Thoracic aorta (tissue), 2 donors: Measurements from ENCODE around the gene NT5C1B. TPM values are rescaled to one million over a fixed set of nuclear protein-coding genes. Genes with fewer than 3 reads are reported as not detected.

Experiments
- ATAC-seq: fragments of 150-250 bp; one replicate; pipeline ENCODE4 v1.8.0; 2017; ENCODE audit warnings: low read depth; ENCODE audit not compliant: insufficient number of reproducible peaks, low FRiP score
- DNase-seq: peaks from one replicate; pipeline ENCODE4 v3.0.0-alpha.2; 2020; ENCODE audit warnings: low spot score
- H3K27ac ChIP-seq, 2 donors: fragments of 200-600 bp; sonication (generic); 1 replicate in 1 of 2; 2 replicates in 1 of 2; pipeline ENCODE4 v1.5.1; 2016; ENCODE audit warnings: mild to moderate bottlenecking in 2 of 2, moderate library complexity in 2 of 2
- H3K27me3 ChIP-seq: fragments of 200-600 bp; sonication (generic); replicated peaks from 2 replicates; pipeline ENCODE4 v1.6.0; 2016; ENCODE audit warnings: mild to moderate bottlenecking; ENCODE audit not compliant: insufficient read depth
- H3K36me3 ChIP-seq: fragments of 200-600 bp; sonication (generic); one replicate; pipeline ENCODE4 v1.5.1; 2016
- H3K4me1 ChIP-seq, 2 donors: fragments of 200-600 bp; sonication (generic); 1 replicate in 1 of 2; 2 replicates in 1 of 2; pipeline versions ENCODE4 v1.5.1 to v1.6.0; 2016; ENCODE audit warnings: low read depth in 2 of 2, mild to moderate bottlenecking in 1 of 2; ENCODE audit not compliant: control insufficient read depth in 1 of 2
- H3K4me3 ChIP-seq: fragments of 200-600 bp; sonication (generic); 2 replicates; pipeline ENCODE4 v1.5.1; 2016; ENCODE audit warnings: mild to moderate bottlenecking
- H3K9me3 ChIP-seq: fragments of 200-600 bp; sonication (generic); 2 replicates; pipeline ENCODE4 v1.5.1; 2016
- total RNA-seq, 2 donors: library from RNA; depleted of rRNA; stranded (reverse); fragments of >200 nt; gene quantifications; one replicate each; pipeline versions ENCODE4 v1.1.0 to v1.2.3, GENCODE V29; 2016
- TF ChIP-seq, protein P1 (sequence below): fragments of 200-600 bp; sonication (generic); IDR thresholded peaks from one replicate; pipeline ENCODE4 v1.5.1; 2019; ENCODE audit warnings: antibody characterized with exemption

Gene NT5C1B
- total RNA-seq, 2 donors from 2014 or later, result not detected

DNA sequence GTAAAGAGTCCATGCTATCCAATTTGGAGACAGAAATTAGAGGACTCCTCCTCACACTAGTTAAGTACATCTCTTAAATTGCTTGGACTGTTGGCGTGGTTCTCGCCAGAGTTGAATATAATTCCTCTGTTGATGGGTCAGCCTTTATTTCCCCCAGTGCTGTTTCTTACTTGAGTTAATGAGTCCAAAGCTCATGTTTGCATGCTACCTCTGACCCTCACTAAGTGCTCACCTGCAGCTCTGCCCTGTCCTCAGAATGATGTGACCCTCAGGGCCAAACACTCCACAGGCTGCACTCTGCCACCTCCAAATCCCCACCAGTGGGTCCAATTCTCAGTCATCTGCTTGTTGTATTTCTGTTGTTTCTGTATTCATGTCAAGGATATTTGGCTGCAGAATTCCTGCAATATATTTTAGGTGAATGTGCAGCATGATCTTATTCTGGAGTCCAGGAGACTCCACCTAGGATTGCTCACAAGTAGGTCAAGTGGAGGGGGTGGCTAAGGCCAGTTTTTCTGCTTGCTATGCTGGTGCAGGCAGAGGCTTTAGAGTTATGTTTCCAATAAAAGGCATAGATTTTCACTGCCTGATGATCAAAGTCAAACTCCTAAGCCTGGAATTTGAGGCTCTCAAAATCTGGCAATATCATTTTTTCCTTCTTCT lies 66.8 kb downstream of the NT5C1B start:
- peaks cover 8 to 44% of the 10 kb centered on the region in 2 donors for H3K4me1 ChIP-seq
- H3K27ac ChIP-seq, result no peak overlapping the region
- H3K27me3 ChIP-seq, result no peaks in the 10 kb centered on the region
- H3K36me3 ChIP-seq, result no peaks in the 10 kb centered on the region
- H3K9me3 ChIP-seq, result no peaks in the 10 kb centered on the region
- H3K4me3 ChIP-seq, result no peak overlapping the region
- ATAC-seq (no peak), DNase-seq (no peak)
- TF ChIP-seq, protein P1, sequence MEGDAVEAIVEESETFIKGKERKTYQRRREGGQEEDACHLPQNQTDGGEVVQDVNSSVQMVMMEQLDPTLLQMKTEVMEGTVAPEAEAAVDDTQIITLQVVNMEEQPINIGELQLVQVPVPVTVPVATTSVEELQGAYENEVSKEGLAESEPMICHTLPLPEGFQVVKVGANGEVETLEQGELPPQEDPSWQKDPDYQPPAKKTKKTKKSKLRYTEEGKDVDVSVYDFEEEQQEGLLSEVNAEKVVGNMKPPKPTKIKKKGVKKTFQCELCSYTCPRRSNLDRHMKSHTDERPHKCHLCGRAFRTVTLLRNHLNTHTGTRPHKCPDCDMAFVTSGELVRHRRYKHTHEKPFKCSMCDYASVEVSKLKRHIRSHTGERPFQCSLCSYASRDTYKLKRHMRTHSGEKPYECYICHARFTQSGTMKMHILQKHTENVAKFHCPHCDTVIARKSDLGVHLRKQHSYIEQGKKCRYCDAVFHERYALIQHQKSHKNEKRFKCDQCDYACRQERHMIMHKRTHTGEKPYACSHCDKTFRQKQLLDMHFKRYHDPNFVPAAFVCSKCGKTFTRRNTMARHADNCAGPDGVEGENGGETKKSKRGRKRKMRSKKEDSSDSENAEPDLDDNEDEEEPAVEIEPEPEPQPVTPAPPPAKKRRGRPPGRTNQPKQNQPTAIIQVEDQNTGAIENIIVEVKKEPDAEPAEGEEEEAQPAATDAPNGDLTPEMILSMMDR, result no peak

DNA sequence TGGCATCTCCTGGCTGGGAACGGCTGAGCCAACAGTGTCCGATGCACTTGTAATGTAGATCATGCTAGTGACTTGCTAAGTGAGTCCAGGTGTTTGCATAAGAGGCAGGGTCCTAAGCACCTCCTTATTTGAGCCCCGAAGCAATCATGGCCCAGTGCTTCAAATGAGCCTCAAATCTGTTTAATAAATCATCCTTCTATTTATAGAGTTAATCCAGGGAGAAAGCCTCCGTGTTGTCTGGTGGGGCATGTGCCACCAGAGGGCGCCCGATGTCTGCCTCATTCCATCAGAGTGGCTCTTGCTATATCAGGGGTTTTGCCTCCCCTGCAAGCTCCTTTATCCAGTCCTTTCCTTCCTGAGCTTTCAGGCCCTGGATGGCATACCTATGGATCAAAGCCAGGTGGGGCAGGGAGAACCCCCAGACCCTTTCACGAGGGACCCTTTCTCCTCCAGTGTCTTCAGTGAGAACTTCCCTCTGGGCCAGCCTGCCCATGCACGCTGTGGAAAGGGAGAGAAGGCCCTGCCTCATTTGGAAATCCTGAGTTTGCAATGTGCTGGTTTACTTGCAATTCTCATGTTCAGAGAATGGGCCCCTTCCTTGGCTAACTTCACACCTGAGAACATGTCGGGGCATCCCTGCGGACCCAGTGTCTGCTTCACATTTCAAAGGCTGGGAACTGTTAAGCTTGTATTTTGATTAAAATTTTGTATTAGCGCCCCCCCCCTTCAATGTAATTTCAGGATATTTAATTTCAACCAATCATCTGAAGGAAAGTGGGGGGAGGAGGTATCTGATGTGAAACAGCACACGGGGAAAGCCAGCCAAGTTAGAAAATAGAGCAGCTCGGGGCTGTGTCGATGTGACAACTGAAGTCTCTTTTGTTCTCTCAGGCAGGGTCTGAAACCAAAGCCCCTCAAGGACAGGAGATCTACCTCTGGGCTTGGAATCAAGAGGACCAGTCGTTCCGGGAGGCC lies 68.6 kb downstream of the NT5C1B start:
- H3K36me3 ChIP-seq, result no peaks in the 10 kb centered on the region
- H3K4me1 ChIP-seq, result peaks cover 13 to 55% of the 10 kb centered on the region in 2 donors
- no peaks in the 10 kb centered on the region for H3K9me3 ChIP-seq
- DNase-seq (peak; percentile 46), ATAC-seq (peak; percentile 82)
- H3K4me3 ChIP-seq, result no peak overlapping the region
- peak overlapping the region; percentile 62 to 68 for H3K27ac ChIP-seq
- H3K27me3 ChIP-seq, result no peaks in the 10 kb centered on the region
- TF ChIP-seq, protein P1, result peak; percentile 89

DNA sequence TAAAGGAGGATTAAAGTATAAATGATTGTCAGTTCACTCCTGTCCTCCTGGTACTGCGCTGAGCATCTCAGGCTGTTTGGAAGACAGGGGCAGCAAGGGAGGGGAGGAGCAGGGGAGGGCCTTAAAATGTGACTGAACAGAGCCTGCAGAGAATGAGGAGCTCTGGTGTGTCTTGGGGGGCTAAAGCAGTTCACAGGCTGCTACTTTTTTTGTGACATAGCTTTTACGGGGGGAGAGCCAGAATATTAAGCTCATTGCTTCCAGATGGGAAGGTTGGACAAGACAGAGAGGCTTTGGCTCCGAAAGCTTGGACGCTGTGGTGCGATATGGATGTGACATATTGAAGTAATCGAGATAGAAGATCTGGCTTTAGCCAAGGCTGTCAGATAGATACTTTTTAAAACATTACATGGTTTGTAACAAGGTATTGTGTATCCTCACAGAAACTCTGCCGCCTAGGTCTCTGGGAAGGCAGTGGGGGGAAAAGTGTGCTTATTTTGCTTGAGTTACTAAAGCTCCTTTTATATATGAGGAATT lies 69.4 kb downstream of the NT5C1B start:
- Histone ChIP-seq H3K27me3 (no peaks in the 10 kb centered on the region), H3K9me3 (no peaks in the 10 kb centered on the region), H3K27ac (peak overlapping the region; percentile 62 to 68), H3K4me3 (no peak overlapping the region), H3K4me1 (peaks cover 19 to 63% of the 10 kb centered on the region in 2 donors), H3K36me3 (no peaks in the 10 kb centered on the region)
- DNase-seq (no peak), ATAC-seq (no peak)
- TF ChIP-seq, protein P1, result no peak

DNA sequence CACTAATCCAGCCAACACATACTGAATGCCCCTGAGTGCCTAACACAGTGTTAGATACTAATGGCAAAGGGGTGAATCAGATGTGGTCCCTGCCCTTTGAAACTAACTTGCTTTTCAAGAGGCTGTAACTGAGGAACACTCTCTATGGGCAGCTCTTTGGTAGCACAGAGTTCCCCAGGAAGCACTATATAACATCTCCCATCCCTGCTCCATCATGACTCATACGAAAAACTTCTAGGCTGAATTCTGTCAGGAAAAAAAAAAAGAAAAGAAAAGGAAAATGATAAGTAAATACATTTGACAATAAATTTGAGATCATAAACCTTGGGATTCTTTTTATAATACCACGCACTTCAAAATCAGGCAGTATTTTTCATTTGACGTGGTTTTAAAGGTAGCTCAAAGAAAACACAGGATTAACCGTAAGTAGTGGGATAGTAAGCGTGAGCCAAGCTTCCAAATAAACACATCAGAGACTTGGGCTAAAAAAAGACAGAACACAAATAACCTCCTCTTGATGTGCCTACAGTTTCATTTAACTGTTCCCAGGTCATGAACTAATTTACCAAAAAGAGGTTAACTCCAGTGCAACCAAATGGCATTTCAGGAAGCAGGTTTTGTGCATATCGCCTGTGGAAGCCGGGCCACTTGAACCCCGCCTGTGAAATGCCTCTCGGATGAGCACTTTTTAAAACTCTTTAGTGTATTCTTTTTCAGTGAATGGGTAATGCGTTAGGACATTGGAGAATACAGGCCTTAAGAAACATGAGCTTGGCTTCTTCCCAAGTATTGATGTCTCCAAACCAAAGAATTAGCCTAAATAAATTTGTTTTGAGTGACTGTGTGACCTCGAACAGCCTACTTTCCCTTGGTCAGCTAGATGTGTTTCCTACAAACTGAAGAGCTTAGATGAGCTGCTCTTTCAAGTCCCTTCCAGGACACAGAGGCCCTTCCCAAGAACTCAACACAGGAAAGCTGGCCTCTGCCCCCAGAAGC lies 71.0 kb downstream of the NT5C1B start:
- peak overlapping the region; percentile 46 for H3K4me3 ChIP-seq
- TF ChIP-seq, protein P1, result no peak
- no peaks in the 10 kb centered on the region for H3K9me3 ChIP-seq
- H3K4me1 ChIP-seq, result peaks cover 19 to 72% of the 10 kb centered on the region in 2 donors
- DNase-seq (no peak), ATAC-seq (peak; percentile 53)
- H3K27me3 ChIP-seq, result no peaks in the 10 kb centered on the region
- peak overlapping the region; percentile 62 to 68 for H3K27ac ChIP-seq
- no peaks in the 10 kb centered on the region for H3K36me3 ChIP-seq
